K562 (cell line): ENCODE data around the gene SAPCD1. TPM values are rescaled to one million over a fixed set of nuclear protein-coding genes. Genes with fewer than 3 reads are reported as not detected.

ENCODE experiments used
- ARHGAP35 ChIP-seq: fragments of 450-650 bp; IDR thresholded peaks from 2 replicates; pipeline ENCODE4 v1.6.1; 2018; ENCODE audit not compliant: partially characterized antibody
- ARID1B ChIP-seq: fragments of 450-650 bp; IDR thresholded peaks from 2 replicates; pipeline ENCODE4 v1.6.1; 2016; ENCODE audit warnings: antibody characterized with exemption, mild to moderate bottlenecking, inconsistent platforms
- CGGBP1 ChIP-seq: fragments of 250-450 bp; sonication (Bioruptor Pico); IDR thresholded peaks from 2 replicates; pipeline ENCODE4 v1.9.0; 2021; ENCODE audit warnings: mild to moderate bottlenecking
- CREB3 ChIP-seq: fragments of 450-650 bp; conservative IDR thresholded peaks from 2 replicates; pipeline ENCODE4 v1.6.1; 2016; ENCODE audit warnings: missing genetic modification characterization, low read depth, mild to moderate bottlenecking, missing compliant biosample characterization, moderate library complexity
- ELF4 ChIP-seq: fragments of 450-650 bp; formaldehyde crosslinking; IDR thresholded peaks from 2 replicates; pipeline ENCODE4 v1.4.0; 2022; ENCODE audit warnings: missing genetic modification characterization
- EP300 ChIP-seq: IDR thresholded peaks from 2 replicates; pipeline ENCODE4 v1.6.1; 2012; ENCODE audit warnings: low read length, improper control_type of control experiment
- GTF2F1 ChIP-seq: IDR thresholded peaks from 2 replicates; pipeline ENCODE4 v1.6.1; 2011; ENCODE audit warnings: low read depth, low read length, improper control_type of control experiment
- HDAC2 ChIP-seq: fragments of 450-650 bp; IDR thresholded peaks from 2 replicates; pipeline ENCODE4 v1.6.1; 2016; ENCODE audit warnings: mild to moderate bottlenecking
- HLTF ChIP-seq: fragments of 450-650 bp; IDR thresholded peaks from 2 replicates; pipeline ENCODE4 v1.6.1; 2016
- HNRNPL ChIP-seq: fragments of 200-400 bp; formaldehyde crosslinking; IDR thresholded peaks from 2 replicates; pipeline ENCODE4 v1.6.1; 2017; ENCODE audit warnings: low read depth, mild to moderate bottlenecking, low read length
- LEF1 ChIP-seq: fragments of 450-650 bp; IDR thresholded peaks from 2 replicates; pipeline ENCODE4 v1.6.1; 2016; ENCODE audit warnings: mild to moderate bottlenecking
- NBN ChIP-seq: fragments of 450-650 bp; IDR thresholded peaks from 2 replicates; pipeline ENCODE4 v1.6.1; 2016; ENCODE audit warnings: low read depth, mild to moderate bottlenecking
- NFE2 ChIP-seq: IDR thresholded peaks from 2 replicates; pipeline ENCODE4 v1.6.1; 2014; ENCODE audit warnings: antibody characterized with exemption, low read depth
- NR0B1 ChIP-seq: fragments of 450-650 bp; IDR thresholded peaks from one replicate; pipeline ENCODE4 v1.6.1; 2018; ENCODE audit warnings: mild to moderate bottlenecking, moderate library complexity; ENCODE audit not compliant: partially characterized antibody
- RBM22 ChIP-seq: fragments of 200-400 bp; formaldehyde crosslinking; IDR thresholded peaks from 2 replicates; pipeline ENCODE4 v1.6.1; 2018; ENCODE audit warnings: low read length, low read depth; ENCODE audit not compliant: poor library complexity, severe bottlenecking
- SMAD1 ChIP-seq: fragments of 150-350 bp; IDR thresholded peaks from 2 replicates; pipeline ENCODE4 v1.6.1; 2014; ENCODE audit warnings: low read length, low read depth; ENCODE audit not compliant: partially characterized antibody
- STAT5A ChIP-seq: IDR thresholded peaks from 2 replicates; pipeline ENCODE4 v1.6.1; 2012; ENCODE audit warnings: low read length, inconsistent platforms, borderline replicate concordance
- TAL1 ChIP-seq: fragments of 450-650 bp; IDR thresholded peaks from 2 replicates; pipeline ENCODE4 v1.6.1; 2016; ENCODE audit warnings: mild to moderate bottlenecking
- TSC22D4 ChIP-seq: fragments of 450-650 bp; IDR thresholded peaks from 2 replicates; pipeline ENCODE4 v1.6.1; 2016; ENCODE audit warnings: missing genetic modification characterization, missing biosample characterization, control low read depth
- XRCC5 ChIP-seq: fragments of 200-400 bp; formaldehyde crosslinking; IDR thresholded peaks from 2 replicates; pipeline ENCODE4 v1.6.1; 2017; ENCODE audit warnings: low read depth, mild to moderate bottlenecking, low read length
- YY1 ChIP-seq, 3 experiments: IDR thresholded peaks; 2 replicates each; pipeline ENCODE4 v1.6.1; 2011; ENCODE audit warnings: low read length in 2 of 3, mild to moderate bottlenecking in 2 of 3, moderate library complexity in 2 of 3, borderline replicate concordance in 1 of 3, control low read depth in 1 of 3, low read depth in 1 of 3; ENCODE audit not compliant: insufficient read depth in 3 of 3, insufficient replicate concordance in 2 of 3, control insufficient read depth in 1 of 3, insufficient read length in 1 of 3; ENCODE audit errors: extremely low read depth in 1 of 3
- ZBTB12 ChIP-seq: fragments of 250-450 bp; sonication (Bioruptor Pico); IDR thresholded peaks from 2 replicates; pipeline ENCODE4 v1.4.0; 2020
- ZNF175 ChIP-seq: fragments of 200-800 bp; sonication (Bioruptor generic); IDR thresholded peaks from 2 replicates; pipeline ENCODE4 v1.6.1; 2016; ENCODE audit warnings: low read depth, mild to moderate bottlenecking, missing genetic modification characterization, missing compliant biosample characterization
- ZSCAN29 ChIP-seq: fragments of 450-650 bp; IDR thresholded peaks from 2 replicates; pipeline ENCODE4 v1.6.1; 2017
- polyA plus RNA-seq, 8 experiments: library from polyadenylated mRNA; depleted of rRNA in 4 of 8; stranded (reverse) in 5 of 8; unstranded in 3 of 8; fragments of >200 nt; fragmentation: Nextera tagmentation in 2 of 8; fragmentation: Illumina TruSeq in 1 of 8; extraction: Ambion mirVana in 2 of 8; extraction: Trizol in 1 of 8; gene quantifications; 2 replicates each; pipeline versions ENCODE4 v1.2.1 to v1.2.3, GENCODE V29; 2011 to 2014; ENCODE audit warnings: inconsistent platforms in 1 of 8, missing spikeins in 1 of 8
- total RNA-seq, 7 experiments: library from RNA; depleted of rRNA in 6 of 7; stranded (reverse); fragments of >200 nt in 6 of 7; fragmentation: Illumina TruSeq in 2 of 7; extraction: Trizol in 2 of 7; gene quantifications; 2 replicates each; pipeline versions ENCODE4 v1.2.1 to v1.2.3, GENCODE V29; 2011 to 2021; ENCODE audit warnings: low replicate concordance in 1 of 7

SAPCD1 gene
- total and polyA plus RNA-seq, 9 of the 15 experiments (the other 6 are each of a cell fraction or from before 2014, with no cell fraction given), result 2.6 to 30.2 (median 7.4) TPM

GRCh38 chr6:31776989-31777666 lies 14.7 kb downstream of the SAPCD1 start, which contains the start of gene VWA7 (continued):
- TF ChIP-seq YY1 (IDR thresholded peaks at IDR 0.05; ENCODE audit: borderline replicate concordance in 1 of 3, control insufficient read depth in 1 of 3, extremely low read depth in 1 of 3, insufficient read depth in 3 of 3, insufficient read length in 1 of 3, insufficient replicate concordance in 2 of 3, low read depth in 1 of 3, low read length in 2 of 3), result peak in 1 of 3 experiments; percentile 68
- TF ChIP-seq SMAD1, result peak; percentile 100
- TF ChIP-seq NFE2, result peak; percentile 99
- TF ChIP-seq XRCC5, result peak; percentile 99
- peak; percentile 88 for TF ChIP-seq EP300
- TF ChIP-seq HLTF, result peak; percentile 92; the same call in 1 of the 2 replicates
- TF ChIP-seq RBM22, result peak; percentile 70
- TF ChIP-seq HNRNPL, result peak; percentile 69; the same call in 1 of the 2 replicates
- peak; percentile 95 for TF ChIP-seq ARID1B
- peak; percentile 99 for TF ChIP-seq LEF1
- no peak for TF ChIP-seq NR0B1
- TF ChIP-seq TSC22D4 (tag), result no peak
- TF ChIP-seq STAT5A, result peak; percentile 71; the same call in 1 of the 2 replicates
- TF ChIP-seq NBN, result peak; percentile 97
- TF ChIP-seq HDAC2, result peak; percentile 96
- 0 out of 2 replicates have a peak, but pooled peaks have one; percentile 28 for TF ChIP-seq CGGBP1 (CRISPR knock-in tag)
- peak; percentile 87 for TF ChIP-seq GTF2F1
- TF ChIP-seq ZSCAN29, result peak; percentile 29
- TF ChIP-seq TAL1, result peak; percentile 40; the same call in 1 of the 2 replicates
- TF ChIP-seq ARHGAP35, result no peak
- peak; percentile 85; the same call in 1 of the 2 replicates for TF ChIP-seq ZNF175 (CRISPR knock-in tag)
- TF ChIP-seq ELF4, result peak; percentile 73; the same call in 1 of the 2 replicates
- 0 out of 2 replicates have a peak, but pooled peaks have one; percentile 20 for TF ChIP-seq CREB3 (tag)
- TF ChIP-seq ZBTB12 (CRISPR knock-in tag), result peak; percentile 82
